Activated CD4-positive, CD25-positive, alpha-beta regulatory T cell treated with anti-CD3 and anti-CD28 coated beads, Interleukin-2, amount 50 U/mL, for 16 hours (primary cell): ENCODE measurements around the gene ZNRF4.
"Not testable (repeated sequence)": the region's sequence is repeated elsewhere in the genome, so short reads cannot be mapped to it uniquely, and the experiment has no call there.

ENCODE experiments used
- DNase-seq: peaks from one replicate; pipeline ENCODE4 v3.0.0-alpha.2; 2020; ENCODE audit warnings: low read depth, low spot score

The ZNRF4 gene, protein sequence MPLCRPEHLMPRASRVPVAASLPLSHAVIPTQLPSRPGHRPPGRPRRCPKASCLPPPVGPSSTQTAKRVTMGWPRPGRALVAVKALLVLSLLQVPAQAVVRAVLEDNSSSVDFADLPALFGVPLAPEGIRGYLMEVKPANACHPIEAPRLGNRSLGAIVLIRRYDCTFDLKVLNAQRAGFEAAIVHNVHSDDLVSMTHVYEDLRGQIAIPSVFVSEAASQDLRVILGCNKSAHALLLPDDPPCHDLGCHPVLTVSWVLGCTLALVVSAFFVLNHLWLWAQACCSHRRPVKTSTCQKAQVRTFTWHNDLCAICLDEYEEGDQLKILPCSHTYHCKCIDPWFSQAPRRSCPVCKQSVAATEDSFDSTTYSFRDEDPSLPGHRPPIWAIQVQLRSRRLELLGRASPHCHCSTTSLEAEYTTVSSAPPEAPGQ

GRCh38 chr19:5455367-5456129, at the start of gene ZNRF4:
Gene ZNRF4 (plus strand): TSS chr19:5455417. CDS start chr19:5455492, 75 bp downstream.
- no peak for DNase-seq

- DNase-seq: not testable (repeated sequence)
Observed at GRCh38 chr19:5406198-5406597, 49.0 kb upstream of the ZNRF4 start.

- DNase-seq: no peak
Observed at GRCh38 chr19:5406816-5407215, 48.4 kb upstream of the ZNRF4 start.

DNA sequence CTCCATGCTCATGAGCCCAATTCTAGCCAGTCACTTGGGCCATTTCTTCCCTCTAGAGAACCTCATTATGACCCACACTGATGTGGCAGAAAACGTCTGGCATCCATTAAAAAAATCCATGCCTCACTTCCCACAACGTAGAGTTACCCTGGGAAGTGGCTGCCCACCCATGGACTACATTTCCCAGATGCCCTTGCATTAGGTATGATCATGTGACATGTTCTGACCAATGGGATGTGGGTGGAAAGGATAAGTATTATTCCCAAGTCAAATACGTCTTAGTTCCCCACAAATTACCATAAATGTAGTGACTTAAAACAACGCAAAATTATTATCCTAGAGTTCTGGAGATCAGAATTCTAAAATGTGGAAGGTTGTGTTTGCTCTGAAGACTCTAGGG, 47.9 kb upstream of the ZNRF4 start:
- no peak for DNase-seq

GRCh38 chr19:5417495-5418436, 37.5 kb upstream of the ZNRF4 start:
- no peak for DNase-seq

DNA sequence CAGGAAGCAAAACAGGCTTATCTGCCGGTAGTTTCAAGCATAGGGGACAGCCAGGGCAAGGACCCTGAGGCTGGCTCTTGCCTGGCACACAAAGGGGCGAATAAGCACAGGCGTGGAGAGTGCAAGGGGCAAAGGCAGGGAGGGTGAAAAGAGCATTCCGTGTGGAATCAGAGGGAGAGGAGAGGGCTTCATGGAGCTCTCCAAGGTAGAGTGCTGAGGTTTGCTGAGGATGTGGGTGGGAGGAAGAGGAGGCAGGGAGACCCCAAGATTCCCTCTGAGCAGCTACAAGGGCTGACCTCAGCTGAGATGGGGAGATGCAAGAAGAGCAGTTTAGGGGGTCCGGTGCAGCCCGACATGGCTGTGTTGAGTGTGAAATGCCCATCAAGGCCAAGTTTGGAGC, 36.5 kb upstream of the ZNRF4 start:
- DNase-seq: no peak

- DNase-seq: no peak
Observed at GRCh38 chr19:5420953-5421352, 34.3 kb upstream of the ZNRF4 start.

DNA sequence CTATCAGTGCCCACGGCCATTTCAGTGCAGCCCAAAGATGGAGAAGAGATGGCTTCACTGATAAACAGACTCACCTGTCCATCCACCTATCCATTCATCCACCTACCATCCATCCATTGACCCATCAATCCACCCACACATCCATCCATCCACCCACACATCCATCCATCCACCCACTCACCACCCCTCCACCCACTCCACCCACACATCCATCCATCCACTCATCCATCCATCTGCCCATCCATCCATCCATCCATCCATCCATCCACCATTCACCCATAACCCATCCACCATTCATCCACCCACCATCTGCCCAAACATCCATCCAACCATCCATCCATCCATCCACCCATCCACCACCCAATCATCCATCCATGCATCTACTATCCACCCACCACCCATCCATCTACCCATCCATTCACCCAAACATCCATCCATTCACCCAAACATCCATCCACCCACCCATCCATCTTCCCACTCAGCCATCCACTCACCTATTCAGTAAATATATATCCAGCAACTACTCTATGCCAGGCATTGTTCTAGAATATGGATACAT, 31.6 kb upstream of the ZNRF4 start:
- DNase-seq: no peak

GRCh38 chr19:5424192-5424973, 30.8 kb upstream of the ZNRF4 start:
- DNase-seq: no peak

DNA sequence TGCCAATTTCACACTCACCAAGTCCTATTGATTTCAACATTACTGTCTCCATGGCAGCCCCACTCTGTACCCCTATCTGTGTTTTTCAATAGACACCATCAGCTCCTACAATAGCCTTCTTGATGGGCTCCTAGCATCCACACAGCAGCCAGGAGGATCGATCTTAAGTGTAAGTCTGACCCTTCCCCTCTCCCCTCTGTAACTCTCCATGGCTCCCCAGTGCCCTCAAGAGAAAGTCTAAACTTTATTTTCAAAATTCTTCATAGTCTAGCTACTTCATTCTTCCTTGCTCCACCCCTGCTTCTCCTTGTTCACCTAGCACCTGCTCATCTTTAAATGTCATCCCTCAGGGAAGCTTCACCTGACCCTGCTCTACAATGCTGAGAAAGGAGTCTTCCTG, 30.0 kb upstream of the ZNRF4 start:
- DNase-seq: no peak

GRCh38 chr19:5430237-5430636, 25.0 kb upstream of the ZNRF4 start:
- no peak for DNase-seq

- DNase-seq: no peak
Observed at GRCh38 chr19:5432687-5433086, 22.5 kb upstream of the ZNRF4 start.

DNA sequence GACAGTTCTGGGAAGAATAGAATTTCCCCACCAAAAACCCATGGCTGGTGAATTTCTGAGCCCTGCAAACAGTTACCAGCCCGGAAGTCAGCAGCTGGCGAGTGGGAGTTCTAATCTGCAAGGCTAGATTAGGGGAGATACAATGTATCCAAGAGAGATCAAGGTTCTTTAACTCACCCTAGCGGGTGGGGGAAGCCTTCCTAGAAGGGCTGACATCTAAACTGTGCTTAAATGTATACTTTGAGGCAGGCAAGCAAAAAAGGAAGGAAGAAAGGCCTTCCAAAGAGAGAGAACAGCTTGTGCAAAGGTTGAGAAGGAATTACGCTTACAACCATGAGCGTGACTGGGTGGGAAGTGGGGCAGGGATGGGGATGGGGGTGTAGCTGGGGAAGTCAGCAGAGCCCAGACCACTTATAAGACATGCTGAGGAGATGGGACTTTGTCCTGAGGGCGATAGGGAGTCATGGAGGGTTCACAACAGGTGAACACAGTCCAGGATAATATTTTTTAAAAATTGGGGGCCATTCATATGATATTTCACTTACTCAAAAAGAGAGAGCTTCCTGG, 20.8 kb upstream of the ZNRF4 start:
- DNase-seq: no peak

- DNase-seq: no peak
Observed at GRCh38 chr19:5434970-5435641, 20.1 kb upstream of the ZNRF4 start.

DNA sequence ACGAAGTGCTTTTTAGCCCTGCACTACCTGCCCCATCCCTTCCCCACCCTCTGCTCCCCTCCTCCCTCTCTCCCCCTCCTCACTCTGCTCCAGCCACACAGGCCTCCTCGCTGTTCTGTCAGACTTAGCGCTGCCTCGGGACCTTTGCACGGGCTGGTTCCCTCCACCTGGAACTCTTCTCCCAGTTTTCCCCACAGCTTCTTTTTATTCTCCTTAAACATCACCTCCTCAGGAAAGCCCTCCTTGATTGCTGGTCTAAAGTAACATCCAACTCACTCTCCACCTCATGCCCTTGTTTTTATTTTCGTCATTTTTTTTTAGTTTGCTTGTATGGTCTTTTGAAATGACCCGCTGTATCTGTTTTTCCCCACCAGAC, 19.6 kb upstream of the ZNRF4 start:
- DNase-seq: no peak

- DNase-seq: no peak
Observed at GRCh38 chr19:5436106-5436947, 18.9 kb upstream of the ZNRF4 start.

GRCh38 chr19:5436948-5437306, 18.3 kb upstream of the ZNRF4 start:
- no peak for DNase-seq

- DNase-seq: not testable (repeated sequence)
Observed at GRCh38 chr19:5438756-5439155, 16.5 kb upstream of the ZNRF4 start.

- DNase-seq: no peak
Observed at GRCh38 chr19:5439452-5439851, 15.8 kb upstream of the ZNRF4 start.
